HEK293T (cell line): ENCODE measurements around the gene OR56A5.

Source experiments
- ARNT ChIP-seq: fragments of 450-650 bp; IDR thresholded peaks from 2 replicates; pipeline ENCODE4 v1.6.1; 2017; ENCODE audit warnings: mild to moderate bottlenecking
- BHLHE40 ChIP-seq: fragments of 450-650 bp; IDR thresholded peaks from 2 replicates; pipeline ENCODE4 v1.6.1; 2016; ENCODE audit warnings: mild to moderate bottlenecking, moderate library complexity, borderline replicate concordance
- FOXA1 ChIP-seq: fragments of 450-650 bp; IDR thresholded peaks from 2 replicates; pipeline ENCODE4 v1.6.1; 2016; ENCODE audit warnings: mild to moderate bottlenecking
- FOXK2 ChIP-seq: fragments of 450-650 bp; IDR thresholded peaks from 2 replicates; pipeline ENCODE4 v1.6.1; 2016; ENCODE audit warnings: mild to moderate bottlenecking
- FOXM1 ChIP-seq: fragments of 450-650 bp; IDR thresholded peaks from 2 replicates; pipeline ENCODE4 v1.6.1; 2017; ENCODE audit warnings: mild to moderate bottlenecking, borderline replicate concordance
- NFRKB ChIP-seq: fragments of 450-650 bp; IDR thresholded peaks from 2 replicates; pipeline ENCODE4 v1.6.1; 2016; ENCODE audit warnings: mild to moderate bottlenecking, moderate library complexity
- SUZ12 ChIP-seq: fragments of 450-650 bp; IDR thresholded peaks from 2 replicates; pipeline ENCODE4 v1.6.1; 2016; ENCODE audit warnings: mild to moderate bottlenecking
- TARDBP ChIP-seq: fragments of 450-650 bp; IDR thresholded peaks from 2 replicates; pipeline ENCODE4 v1.6.1; 2016
- ZNF384 ChIP-seq: fragments of 450-650 bp; IDR thresholded peaks from 2 replicates; pipeline ENCODE4 v1.6.1; 2016
- TF ChIP-seq, protein P1 (sequence below): fragments of 450-650 bp; IDR thresholded peaks from 2 replicates; pipeline ENCODE4 v1.6.1; 2016

DNA sequence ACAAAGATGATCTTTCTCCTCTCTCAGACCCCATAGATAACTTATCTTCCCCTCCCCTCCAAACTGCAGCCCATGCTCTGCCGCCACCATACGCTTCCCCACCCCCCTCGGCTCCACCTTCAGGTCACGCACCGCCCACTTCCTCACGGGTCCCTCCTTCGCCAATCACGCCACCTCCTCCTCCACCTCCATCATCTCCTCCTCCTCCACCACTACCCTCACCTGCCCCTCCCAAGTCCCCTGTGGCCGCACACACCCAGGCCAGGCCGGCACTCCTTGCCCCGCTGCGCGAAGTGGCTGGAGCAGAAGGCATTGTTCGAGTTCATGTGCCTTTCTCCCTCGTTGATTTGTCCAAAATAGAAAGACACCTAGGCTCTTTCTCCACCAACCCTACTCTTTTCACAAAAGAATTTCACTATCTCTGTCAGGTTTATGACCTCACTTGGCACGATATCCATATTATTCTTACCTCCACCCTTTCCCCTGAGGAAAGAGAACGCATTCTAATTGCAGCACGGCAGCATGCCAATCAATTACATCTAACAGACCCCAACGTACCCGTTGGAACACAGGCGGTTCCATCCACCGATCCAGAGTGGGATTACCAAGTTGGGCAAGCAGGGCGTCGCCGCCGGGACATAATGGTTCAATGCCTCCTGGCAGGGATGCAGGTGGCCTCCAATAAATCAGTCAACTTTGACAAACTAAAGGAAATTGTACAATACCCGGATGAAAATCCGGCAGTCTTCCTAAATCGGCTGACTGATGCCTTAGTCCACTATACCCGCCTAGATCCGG lies 38.5 kb downstream of the OR56A5 start:
- TF ChIP-seq FOXA1 (no peak), ZNF384 (no peak), FOXK2 (no peak), SUZ12 (no peak), FOXM1 (no peak), TARDBP (no peak), BHLHE40 (no peak), ARNT (no peak), NFRKB (no peak)
- TF ChIP-seq, protein P1, sequence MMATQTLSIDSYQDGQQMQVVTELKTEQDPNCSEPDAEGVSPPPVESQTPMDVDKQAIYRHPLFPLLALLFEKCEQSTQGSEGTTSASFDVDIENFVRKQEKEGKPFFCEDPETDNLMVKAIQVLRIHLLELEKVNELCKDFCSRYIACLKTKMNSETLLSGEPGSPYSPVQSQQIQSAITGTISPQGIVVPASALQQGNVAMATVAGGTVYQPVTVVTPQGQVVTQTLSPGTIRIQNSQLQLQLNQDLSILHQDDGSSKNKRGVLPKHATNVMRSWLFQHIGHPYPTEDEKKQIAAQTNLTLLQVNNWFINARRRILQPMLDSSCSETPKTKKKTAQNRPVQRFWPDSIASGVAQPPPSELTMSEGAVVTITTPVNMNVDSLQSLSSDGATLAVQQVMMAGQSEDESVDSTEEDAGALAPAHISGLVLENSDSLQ, result no peak
